Gastroesophageal sphincter (tissue), 3 donors: ENCODE data around the gene CLEC4D.

ENCODE experiments used
- CTCF ChIP-seq, 4 experiments: fragments of 200-600 bp in 2 of 4; fragments of 450-650 bp in 2 of 4; sonication (generic) in 1 of 4; IDR thresholded peaks; one replicate each; pipeline ENCODE4 v1.5.1; 2017 to 2019; ENCODE audit warnings: antibody characterized with exemption in 4 of 4, mild to moderate bottlenecking in 2 of 4, moderate library complexity in 2 of 4
- POLR2A ChIP-seq, 2 donors: fragments of 450-650 bp; IDR thresholded peaks; one replicate each; pipeline ENCODE4 v1.6.1; 2017; ENCODE audit warnings: antibody characterized with exemption in 2 of 2, mild to moderate bottlenecking in 2 of 2, moderate library complexity in 1 of 2

GRCh38 chr12:8564656-8565055 is 51.4 kb downstream of the CLEC4D start:
- TF ChIP-seq POLR2A (IDR thresholded peaks at IDR 0.05) (no peak), CTCF (IDR thresholded peaks at IDR 0.05) (no peak)
